Measurements from ENCODE around the gene LATS1.
"Not testable (repeated sequence)": the region's sequence is repeated elsewhere in the genome, so short reads cannot be mapped to it uniquely, and the experiment has no call there.

LATS1 gene

GRCh38 chr6:149728499-149729234, 10.8 kb upstream of the LATS1 start:
- no peak for DNase-seq (ENCODE audit: low read depth in 1 of 2, low spot score in 1 of 2)

- no peak for DNase-seq (ENCODE audit: low read depth in 1 of 2, low spot score in 1 of 2)
These were observed 10.0 kb upstream of the LATS1 start for GRCh38 chr6:149727793-149728498.

- DNase-seq (ENCODE audit: low read depth in 1 of 2, low spot score in 1 of 2) = no peak
These were observed 7.9 kb upstream of the LATS1 start for GRCh38 chr6:149725785-149726184.

- DNase-seq (ENCODE audit: low read depth in 1 of 2, low spot score in 1 of 2) = no peak
These were observed 6.0 kb upstream of the LATS1 start for GRCh38 chr6:149723771-149724417.

- DNase-seq (ENCODE audit: low read depth in 1 of 2, low spot score in 1 of 2) = no peak
These were observed 5.4 kb upstream of the LATS1 start for GRCh38 chr6:149723262-149723661.

GRCh38 chr6:149719531-149719930, 1.6 kb upstream of the LATS1 start:
- DNase-seq (ENCODE audit: low read depth in 1 of 2, low spot score in 1 of 2) = no peak

GRCh38 chr6:149717255-149717587, 680 bp downstream of the LATS1 start:
- no peak for DNase-seq (ENCODE audit: low read depth in 1 of 2, low spot score in 1 of 2)

- no peak for DNase-seq (ENCODE audit: low read depth in 1 of 2, low spot score in 1 of 2)
These were observed 1.5 kb downstream of the LATS1 start for GRCh38 chr6:149716181-149716963.

- DNase-seq (ENCODE audit: low read depth in 1 of 2, low spot score in 1 of 2) = no peak
These were observed 3.5 kb downstream of the LATS1 start for GRCh38 chr6:149714442-149714841.

- no peak for DNase-seq (ENCODE audit: low read depth in 1 of 2, low spot score in 1 of 2)
These were observed 6.2 kb downstream of the LATS1 start for GRCh38 chr6:149711711-149712110.

- no peak for DNase-seq (ENCODE audit: low read depth in 1 of 2, low spot score in 1 of 2)
These were observed 16.2 kb downstream of the LATS1 start for GRCh38 chr6:149701714-149702113.

- no peak for DNase-seq (ENCODE audit: low read depth in 1 of 2, low spot score in 1 of 2)
These were observed 18.8 kb downstream of the LATS1 start for GRCh38 chr6:149699150-149699549.

- DNase-seq (ENCODE audit: low read depth in 1 of 2, low spot score in 1 of 2) = no peak
These were observed 19.7 kb downstream of the LATS1 start for GRCh38 chr6:149698175-149698574.

- no peak for DNase-seq (ENCODE audit: low read depth in 1 of 2, low spot score in 1 of 2)
These were observed 21.0 kb downstream of the LATS1 start for GRCh38 chr6:149696901-149697300.

- no peak for DNase-seq (ENCODE audit: low read depth in 1 of 2, low spot score in 1 of 2)
These were observed 23.0 kb downstream of the LATS1 start for GRCh38 chr6:149694921-149695320.

GRCh38 chr6:149691201-149691600, 26.7 kb downstream of the LATS1 start:
- DNase-seq (ENCODE audit: low read depth in 1 of 2, low spot score in 1 of 2) = no peak

GRCh38 chr6:149686230-149686629, 31.7 kb downstream of the LATS1 start:
- no peak for DNase-seq (ENCODE audit: low read depth in 1 of 2, low spot score in 1 of 2)

- DNase-seq (ENCODE audit: low read depth in 1 of 2, low spot score in 1 of 2) = no peak
These were observed 34.5 kb downstream of the LATS1 start for GRCh38 chr6:149683256-149683859.

GRCh38 chr6:149681845-149682244, 36.1 kb downstream of the LATS1 start:
- not testable (repeated sequence) for DNase-seq (ENCODE audit: low read depth in 1 of 2, low spot score in 1 of 2)

- DNase-seq (ENCODE audit: low read depth in 1 of 2, low spot score in 1 of 2) = no peak
These were observed 36.7 kb downstream of the LATS1 start for GRCh38 chr6:149681209-149681608.

- DNase-seq (ENCODE audit: low read depth in 1 of 2, low spot score in 1 of 2) = no peak
These were observed 37.4 kb downstream of the LATS1 start for GRCh38 chr6:149680503-149680902.

Measured in activated T-helper 1 cell treated with anti-CD3 and anti-CD28 coated beads, Interleukin-2, amount 50 U/mL, for 16 hours (primary cell).